HCT116 (cell line): Measurements from ENCODE around the gene AOC1.
"Not testable (repeated sequence)": the region's sequence is repeated elsewhere in the genome, so short reads cannot be mapped to it uniquely, and the experiment has no call there.

Experiments used
- CTCF ChIP-seq, 3 experiments: fragments of 200-600 bp in 1 of 3; sonication (generic) in 1 of 3; IDR thresholded peaks in 2 of 3; conservative IDR thresholded peaks in 1 of 3; 2 replicates each; pipeline ENCODE4 v1.5.1; 2012 to 2017; ENCODE audit warnings: low read depth in 2 of 3, low read length in 2 of 3, antibody characterized with exemption in 1 of 3, borderline replicate concordance in 1 of 3, control low read depth in 1 of 3, mild to moderate bottlenecking in 1 of 3, mixed read lengths in 1 of 3, mixed run types in 1 of 3, moderate library complexity in 1 of 3; ENCODE audit not compliant: insufficient read depth in 1 of 3
- EZH2 ChIP-seq: fragments of 200-600 bp; sonication (generic); IDR thresholded peaks from 2 replicates; pipeline ENCODE4 v1.6.1; 2017; ENCODE audit warnings: antibody characterized with exemption, mixed run types
- EZH2phosphoT487 ChIP-seq: fragments of 200-600 bp; IDR thresholded peaks from 2 replicates; pipeline ENCODE4 v1.6.1; 2018; ENCODE audit warnings: antibody characterized with exemption, borderline replicate concordance
- JUND ChIP-seq: IDR thresholded peaks from 2 replicates; pipeline ENCODE4 v1.6.1; 2012
- POLR2A ChIP-seq: IDR thresholded peaks from 2 replicates; pipeline ENCODE4 v1.7.0; 2011; ENCODE audit warnings: borderline replicate concordance; ENCODE audit not compliant: insufficient read depth, insufficient read length; ENCODE audit errors: extremely low read depth
- POLR2AphosphoS5 ChIP-seq: IDR thresholded peaks from 2 replicates; pipeline ENCODE4 v1.6.1; 2011; ENCODE audit warnings: mild to moderate bottlenecking, low read depth, low read length, moderate library complexity
- RAD21 ChIP-seq: IDR thresholded peaks from 2 replicates; pipeline ENCODE4 v1.6.1; 2012; ENCODE audit warnings: low read depth, mild to moderate bottlenecking
- REST ChIP-seq: IDR thresholded peaks from 2 replicates; pipeline ENCODE4 v1.6.1; 2012; ENCODE audit warnings: low read depth
- SP1 ChIP-seq: IDR thresholded peaks from 2 replicates; pipeline ENCODE4 v1.6.1; 2012; ENCODE audit warnings: low read depth
- TCF7L2 ChIP-seq: IDR thresholded peaks from 2 replicates; pipeline ENCODE4 v1.7.0; 2011; ENCODE audit warnings: borderline replicate concordance, inconsistent platforms; ENCODE audit not compliant: insufficient read depth, insufficient read length; ENCODE audit errors: extremely low read depth
- YY1 ChIP-seq: IDR thresholded peaks from 2 replicates; pipeline ENCODE4 v1.6.1; 2011; ENCODE audit warnings: low read length, low read depth, moderate library complexity, mild to moderate bottlenecking; ENCODE audit not compliant: insufficient replicate concordance; ENCODE audit errors: extremely low read depth

- not testable (repeated sequence) for TF ChIP-seq EZH2; CTCF (IDR thresholded peaks at IDR 0.05 in 2 of 3, conservative IDR thresholded peaks at IDR 0.05 in 1 of 3; ENCODE audit: borderline replicate concordance in 1 of 3, insufficient read depth in 1 of 3, low read depth in 2 of 3, low read length in 2 of 3); POLR2AphosphoS5; REST; RAD21; EZH2phosphoT487; POLR2A; JUND; SP1; TCF7L2; YY1
These were observed 58.1 kb downstream of the AOC1 start for GRCh38 chr7:150910305-150910995.
